ENCODE measurements around the gene BCL11A.

GRCh38 chr2:60496956-60497355 lies 56.5 kb downstream of the BCL11A start:
- TF ChIP-seq CTCF (IDR thresholded peaks at IDR 0.05; ENCODE audit: low read depth, low read length, missing input control) (no peak), REST (IDR thresholded peaks at IDR 0.05) (no peak), TAF1 (conservative IDR thresholded peaks at IDR 0.05) (no peak), RAD21 (IDR thresholded peaks at IDR 0.05) (no peak), MAX (IDR thresholded peaks at IDR 0.05) (no peak), EGR1 (IDR thresholded peaks at IDR 0.05; ENCODE audit: low read depth in 2 of 2) (no peak), ATF3 (IDR thresholded peaks at IDR 0.05) (no peak), RXRA (IDR thresholded peaks at IDR 0.05) (no peak), JUND (IDR thresholded peaks at IDR 0.05) (no peak)

Measured in liver (tissue), 3 donors.